ENCODE measurements around the gene ROR1.
A peak's percentile ranks its signal among the peaks of the same experiment; 100 is the strongest.

ROR1 gene

DNA sequence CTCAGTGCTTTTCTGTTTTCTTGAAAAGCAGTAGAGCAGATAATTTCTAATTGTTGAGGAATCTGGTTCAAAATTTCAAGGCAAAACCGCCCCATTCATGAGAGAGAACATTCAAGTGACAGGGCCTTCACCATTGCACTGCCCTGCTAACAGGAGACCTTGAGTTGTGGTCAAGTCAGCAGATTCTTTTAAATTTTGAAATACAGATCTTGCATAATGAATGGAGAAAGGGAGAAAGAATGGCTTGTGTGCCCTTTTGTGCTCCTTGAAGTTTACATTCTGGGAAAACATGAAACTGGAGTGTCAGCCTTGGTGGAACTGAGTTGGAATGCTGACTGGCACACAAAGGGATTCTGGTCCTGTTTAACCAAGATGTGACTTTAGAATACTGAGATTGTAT, 265.1 kb downstream of the ROR1 start:
- no peak for DNase-seq

DNA sequence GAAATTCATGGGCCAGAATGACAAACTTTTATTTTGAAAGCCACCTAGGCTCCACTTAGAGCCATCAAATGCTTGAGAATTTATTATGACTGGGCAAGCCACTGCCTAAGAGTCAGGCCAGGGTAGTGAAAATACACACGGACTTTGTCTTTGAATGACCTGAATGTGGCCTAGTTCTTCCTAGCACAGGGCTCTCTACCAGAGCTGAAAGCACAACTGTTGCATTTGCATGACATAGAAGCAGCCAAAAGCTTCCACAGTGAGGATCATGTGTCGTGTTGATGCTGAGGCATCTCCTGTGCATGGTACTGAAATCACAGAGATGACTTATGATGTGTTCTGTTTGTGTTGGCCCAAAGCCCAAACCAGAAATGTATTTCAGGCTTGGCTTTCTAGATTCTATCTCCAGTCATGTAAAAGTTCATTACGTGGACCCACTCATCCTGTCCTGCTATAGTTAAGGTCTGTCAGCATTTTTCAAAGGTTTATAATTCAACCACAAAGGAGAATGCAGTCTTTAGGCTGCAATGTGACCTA, 265.6 kb downstream of the ROR1 start:
- DNase-seq: no peak

DNA sequence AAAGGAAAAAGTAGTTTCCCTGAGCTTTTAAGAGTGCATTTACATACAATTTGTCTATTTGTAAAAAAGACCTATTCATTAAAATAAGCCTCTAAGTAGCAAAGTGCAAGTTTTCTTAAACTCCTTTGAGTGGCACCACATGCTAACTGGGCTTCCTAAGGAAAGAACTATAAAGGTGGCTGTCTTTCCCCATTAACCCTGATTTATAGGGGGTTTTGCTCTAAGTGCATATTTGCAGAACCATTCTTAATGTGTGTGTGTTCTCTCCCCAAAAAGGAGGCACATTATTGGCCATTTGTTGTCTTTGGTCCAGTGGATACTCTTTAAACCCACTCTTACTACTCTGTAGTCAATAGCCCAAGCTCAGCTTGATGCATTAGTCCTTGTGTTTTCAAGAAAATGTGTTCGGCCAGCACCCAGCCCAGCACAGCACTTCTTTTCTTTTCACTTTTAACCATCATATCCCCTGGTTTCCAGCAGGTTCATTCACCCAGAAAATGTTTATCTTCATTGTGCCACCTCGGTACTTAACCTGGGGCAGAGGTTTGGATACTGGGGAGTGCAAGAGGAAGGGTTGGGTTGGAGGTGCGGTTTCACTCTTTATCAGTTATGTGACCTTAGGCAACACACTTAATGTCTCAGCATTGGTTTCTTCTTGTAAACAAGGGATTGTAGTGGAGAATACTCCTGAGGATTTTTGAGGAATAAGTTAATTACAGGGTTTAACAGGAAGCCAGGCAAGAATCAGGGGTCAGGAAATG, 267.7 kb downstream of the ROR1 start:
- no peak for DNase-seq

DNA sequence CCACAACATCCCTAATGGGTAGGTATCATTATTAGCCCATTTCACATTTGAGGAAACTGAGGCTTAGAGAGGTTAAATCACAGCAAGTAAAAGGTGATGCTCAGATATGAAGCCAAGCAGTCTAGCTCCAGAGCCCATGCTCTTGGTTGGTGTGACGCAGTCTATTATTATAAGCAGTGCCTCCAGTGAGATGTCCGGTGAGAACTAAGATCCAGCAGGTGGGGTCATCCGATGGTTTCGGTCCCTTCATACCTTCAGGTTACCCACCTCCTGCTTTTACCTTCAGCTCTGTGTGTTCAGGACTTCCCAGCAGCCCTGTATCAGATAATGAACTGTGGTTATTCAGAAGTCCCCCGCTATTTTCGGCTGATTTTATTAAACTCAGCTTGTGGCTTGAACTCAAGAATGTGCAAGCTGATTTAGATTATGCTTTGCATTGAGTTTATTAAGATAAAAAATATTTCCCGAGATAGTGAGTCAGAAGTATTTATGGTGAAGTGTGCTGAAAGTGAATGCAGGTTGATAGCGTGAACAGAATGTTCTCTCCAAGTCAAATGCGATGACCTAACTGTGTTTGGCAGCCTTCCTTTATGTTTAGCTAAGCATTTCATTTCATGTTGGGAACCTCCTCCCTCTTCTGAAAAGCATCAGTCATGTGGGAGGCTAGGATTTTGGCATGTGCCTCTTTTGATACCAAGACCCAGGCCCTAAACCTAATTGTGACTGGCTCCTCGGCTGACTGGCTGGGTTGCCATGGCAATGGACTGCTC, 268.7 kb downstream of the ROR1 start:
- DNase-seq: no peak

DNA sequence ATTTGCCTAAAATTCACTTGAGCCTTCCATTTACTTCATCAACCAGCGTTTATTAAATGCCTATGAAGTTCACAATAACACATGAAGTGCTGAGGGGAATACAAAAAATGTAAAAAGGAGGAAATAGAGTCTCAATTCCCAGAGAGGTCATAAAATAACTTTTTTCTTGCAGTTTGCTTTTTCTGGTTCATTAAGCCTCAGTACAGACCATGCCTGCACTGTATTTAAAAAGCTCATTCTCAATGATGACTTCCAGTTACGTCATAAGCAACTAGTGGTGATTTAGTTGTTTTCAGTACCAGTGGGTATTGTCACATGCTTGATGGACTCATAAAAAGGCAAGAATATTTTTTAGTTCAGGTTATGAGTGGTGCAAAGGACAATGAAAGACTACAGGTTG, 269.5 kb downstream of the ROR1 start:
- DNase-seq: no peak

DNA sequence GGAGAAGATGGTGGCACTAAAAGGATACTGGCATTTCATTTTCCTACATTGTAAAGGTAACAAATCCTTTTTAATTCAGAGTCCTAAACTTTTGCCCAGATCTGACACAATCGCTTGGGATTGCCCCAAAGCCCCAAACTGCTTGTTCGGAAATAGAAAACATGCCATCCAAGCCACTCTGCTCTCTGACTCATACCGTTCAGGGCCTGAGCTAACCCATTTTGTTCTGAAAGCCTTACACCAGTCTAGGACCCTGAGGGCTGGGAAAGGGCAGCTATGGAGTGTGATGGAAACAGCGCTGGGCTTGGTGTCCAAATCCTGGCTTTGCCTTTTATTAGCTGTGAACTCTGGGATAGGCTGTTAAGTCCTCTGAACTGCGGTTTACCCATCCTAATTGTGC, 270.2 kb downstream of the ROR1 start:
- no peak for DNase-seq

DNA sequence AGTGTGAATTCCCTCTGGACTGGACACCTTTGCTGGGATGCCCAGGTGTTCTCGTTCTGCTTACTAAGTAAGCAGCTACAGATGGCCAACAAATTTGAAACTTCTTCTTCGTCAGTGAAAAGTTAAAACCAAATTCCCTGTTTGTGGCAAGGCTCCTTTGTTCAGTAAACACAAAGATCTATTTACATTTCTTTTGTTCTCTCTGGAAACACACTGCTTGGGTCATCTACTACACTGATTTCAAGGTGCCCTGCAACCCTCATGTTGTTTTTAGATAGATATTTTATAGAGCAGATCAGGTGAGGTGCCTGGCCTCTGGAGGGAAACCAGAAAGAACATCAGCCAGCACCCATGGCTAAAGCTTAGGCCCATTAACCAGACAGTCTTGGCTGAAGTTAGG, 272.4 kb downstream of the ROR1 start:
- no peak for DNase-seq

DNA sequence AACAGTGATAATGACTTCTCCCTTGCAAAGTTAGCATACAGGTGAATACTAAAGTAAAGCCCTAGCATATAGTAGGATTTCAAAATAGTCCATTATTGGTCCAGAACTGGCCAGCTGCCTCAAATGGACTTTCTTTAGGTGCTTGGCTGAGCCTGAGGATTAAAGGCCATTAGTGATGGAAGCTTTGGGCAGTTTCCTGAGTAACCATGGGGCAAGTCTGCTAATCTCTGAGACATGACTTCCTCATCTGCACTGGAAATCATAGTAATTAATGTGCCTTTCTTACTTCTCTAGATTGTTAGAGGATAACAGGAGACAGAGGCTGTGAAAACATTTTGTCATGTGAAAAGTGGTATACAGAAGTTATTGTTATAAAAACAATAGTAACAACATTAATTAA, 273.1 kb downstream of the ROR1 start:
- DNase-seq: no peak

DNA sequence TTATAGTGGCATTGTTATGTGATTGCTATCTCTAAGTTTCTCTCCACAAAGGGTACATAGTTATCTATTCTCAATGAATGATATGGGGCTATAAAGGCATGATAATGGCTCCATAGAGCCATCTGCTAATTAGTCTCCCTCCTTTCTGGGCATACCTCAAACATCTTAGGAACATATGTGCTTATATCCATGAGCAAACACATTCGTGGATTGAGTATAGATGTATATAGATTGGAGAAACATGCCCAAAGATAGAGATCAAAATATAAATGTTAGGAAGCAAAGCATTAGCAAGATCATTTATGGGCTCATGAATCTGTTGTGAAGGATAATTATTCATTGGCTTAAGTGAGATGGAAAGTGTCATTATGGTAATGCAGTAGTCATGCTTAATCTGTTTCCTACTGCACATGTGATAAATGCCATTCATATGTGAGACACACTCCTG, 273.8 kb downstream of the ROR1 start:
- DNase-seq: peak; percentile 42

DNA sequence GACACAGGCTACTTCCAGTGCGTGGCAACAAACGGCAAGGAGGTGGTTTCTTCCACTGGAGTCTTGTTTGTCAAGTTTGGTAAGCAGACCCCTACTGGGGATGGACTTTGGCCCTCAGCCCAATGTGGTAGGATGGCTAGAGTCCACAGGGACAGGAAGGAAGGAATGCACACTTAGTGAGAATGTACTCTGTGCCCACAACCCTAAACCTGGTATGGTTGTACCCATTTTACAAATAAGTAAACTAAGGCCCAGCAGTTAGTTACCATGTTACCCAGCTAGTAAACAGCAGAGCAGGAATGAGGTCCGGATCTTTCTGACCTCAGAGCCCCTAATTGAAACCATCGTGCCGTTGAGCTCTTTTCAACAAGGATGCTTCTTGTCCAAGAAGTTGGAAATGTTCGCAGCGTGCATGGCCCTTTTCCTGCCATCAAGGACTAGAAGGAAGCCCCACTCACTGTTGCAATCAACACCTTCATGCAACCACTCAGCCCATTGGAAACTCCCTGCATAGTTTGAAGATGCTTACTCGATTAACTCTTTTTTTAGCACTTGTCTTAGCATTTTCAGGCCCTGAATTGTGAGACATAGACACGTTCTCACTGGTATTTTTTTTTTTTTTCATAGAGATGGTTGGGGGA, 276.2 kb downstream of the ROR1 start:
- no peak for DNase-seq

DNA sequence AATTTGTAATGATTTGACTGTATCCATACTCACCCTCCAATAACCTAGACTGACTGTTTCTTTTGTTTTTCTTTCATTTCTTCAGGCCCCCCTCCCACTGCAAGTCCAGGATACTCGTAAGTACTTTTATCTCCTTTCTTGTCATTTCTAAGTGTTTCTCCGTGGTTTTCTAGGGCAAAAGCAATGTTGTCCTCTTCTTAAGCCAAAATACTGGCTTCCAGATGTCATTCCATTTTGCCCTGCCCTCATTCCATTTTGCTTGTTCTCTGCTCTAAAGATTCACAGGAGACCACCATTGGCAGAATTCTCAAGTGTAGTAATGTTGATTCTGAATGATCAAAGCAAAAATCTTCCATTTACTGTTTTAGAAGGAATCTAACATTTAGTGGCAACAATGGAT, 276.8 kb downstream of the ROR1 start:
- no peak for DNase-seq

DNA sequence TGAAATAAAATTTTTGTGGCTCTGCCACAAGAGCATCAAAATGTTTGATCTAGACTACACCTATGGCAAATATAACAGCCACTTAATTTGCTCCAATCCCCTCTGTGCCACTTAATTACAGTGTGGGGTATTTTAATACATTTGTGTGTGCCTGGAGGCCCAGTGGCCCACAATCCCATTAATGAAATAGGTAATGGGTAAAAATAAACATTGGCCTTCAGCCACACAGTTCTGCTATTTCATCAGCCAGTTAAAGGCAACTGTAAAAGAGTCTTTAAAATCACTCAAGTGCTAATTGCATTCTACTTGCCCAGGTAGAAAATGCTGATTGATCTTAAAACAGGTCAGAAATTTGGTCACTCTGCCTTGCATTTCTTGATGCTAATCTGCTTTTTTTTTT, 278.0 kb downstream of the ROR1 start:
- DNase-seq: no peak

DNA sequence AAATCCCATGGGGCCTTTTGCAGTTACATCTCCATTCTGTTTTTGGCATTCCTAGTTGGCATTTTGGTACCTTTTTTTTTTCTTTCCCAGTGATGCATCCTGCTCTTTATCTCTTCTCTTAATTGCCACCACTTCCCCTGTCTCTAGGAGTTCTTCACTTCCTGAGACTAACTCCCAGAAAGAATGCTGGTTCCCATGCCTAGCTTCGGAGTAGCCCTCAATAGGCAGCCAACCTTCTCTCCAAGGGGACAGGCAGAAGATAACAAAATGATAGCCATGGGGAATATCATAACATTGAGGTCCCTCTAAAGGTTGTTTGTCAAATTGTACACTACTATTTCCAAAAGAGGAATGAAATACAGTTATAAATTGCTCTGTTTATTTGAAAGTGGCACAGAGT, 279.0 kb downstream of the ROR1 start:
- DNase-seq: no peak

DNA sequence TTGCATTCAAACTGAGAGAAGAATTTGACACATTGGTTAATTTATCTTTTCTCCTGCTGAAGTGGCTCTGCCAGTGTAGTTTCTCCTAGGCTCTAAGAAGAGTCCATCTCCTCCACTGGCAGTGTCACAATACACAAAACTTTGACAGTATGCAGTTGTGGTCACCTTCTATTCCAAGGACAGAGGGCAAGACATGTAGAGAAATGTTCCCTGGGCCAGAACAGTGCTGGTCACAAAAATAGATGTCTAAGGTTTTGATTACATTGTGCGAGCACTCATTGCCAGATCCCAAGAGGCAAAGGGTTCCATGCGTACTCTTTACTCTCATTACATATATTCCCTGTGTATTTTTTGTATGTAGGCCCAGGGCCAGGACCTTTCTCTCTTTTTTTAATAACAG, 281.5 kb downstream of the ROR1 start:
- no peak for DNase-seq

DNA sequence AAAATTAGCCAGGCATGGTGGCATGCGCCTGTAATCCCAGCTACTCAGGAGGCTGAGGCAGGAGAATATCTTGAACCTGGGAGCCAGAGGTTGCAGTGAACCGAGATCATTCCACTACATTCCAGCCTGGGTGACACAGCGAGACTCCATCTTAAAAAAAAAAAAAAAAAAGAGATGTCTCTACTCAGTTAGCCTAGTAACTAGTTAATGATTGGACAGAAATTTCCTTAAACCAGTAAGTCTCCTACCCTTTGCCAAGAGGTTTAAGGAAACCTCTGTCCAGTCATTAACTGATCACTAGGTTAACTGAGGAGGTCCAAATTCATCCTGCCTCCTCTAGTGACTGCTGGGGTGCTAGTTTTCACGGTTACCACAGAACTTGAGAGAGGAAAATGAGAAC, 285.7 kb downstream of the ROR1 start:
- DNase-seq: no peak

DNA sequence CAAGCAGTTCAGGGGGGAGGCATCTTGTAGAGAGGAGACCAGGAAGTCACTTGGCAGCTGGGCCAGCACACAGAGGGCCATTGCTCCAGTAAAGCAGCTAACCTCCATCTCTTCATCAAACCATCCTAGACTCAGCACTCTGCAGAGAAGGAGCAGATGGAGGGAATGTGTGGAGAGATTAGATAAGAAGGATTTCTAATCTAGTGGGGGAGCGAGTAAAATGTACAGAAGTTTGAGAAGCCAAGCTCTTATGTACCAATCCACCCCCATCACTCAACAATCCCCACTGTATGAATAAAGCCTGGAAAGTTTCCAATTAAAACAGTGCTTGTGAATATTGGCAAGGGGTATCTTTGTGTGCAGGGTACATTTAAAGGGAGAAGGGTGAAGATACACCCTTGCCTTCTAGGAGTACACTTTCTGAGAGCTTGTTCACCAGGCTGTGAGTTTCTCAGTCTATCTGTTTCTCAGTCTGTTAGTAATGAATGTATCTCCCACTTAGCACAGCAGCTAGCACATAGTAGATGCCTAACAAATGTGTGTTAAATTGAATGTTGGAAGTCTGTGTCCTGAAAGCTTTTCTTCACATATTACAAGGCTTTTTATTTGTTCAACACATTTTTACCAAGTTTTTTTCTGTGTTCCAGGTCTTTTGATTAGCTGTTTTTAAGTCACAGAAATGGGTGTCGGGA, 286.9 kb downstream of the ROR1 start:
- DNase-seq: no peak

DNA sequence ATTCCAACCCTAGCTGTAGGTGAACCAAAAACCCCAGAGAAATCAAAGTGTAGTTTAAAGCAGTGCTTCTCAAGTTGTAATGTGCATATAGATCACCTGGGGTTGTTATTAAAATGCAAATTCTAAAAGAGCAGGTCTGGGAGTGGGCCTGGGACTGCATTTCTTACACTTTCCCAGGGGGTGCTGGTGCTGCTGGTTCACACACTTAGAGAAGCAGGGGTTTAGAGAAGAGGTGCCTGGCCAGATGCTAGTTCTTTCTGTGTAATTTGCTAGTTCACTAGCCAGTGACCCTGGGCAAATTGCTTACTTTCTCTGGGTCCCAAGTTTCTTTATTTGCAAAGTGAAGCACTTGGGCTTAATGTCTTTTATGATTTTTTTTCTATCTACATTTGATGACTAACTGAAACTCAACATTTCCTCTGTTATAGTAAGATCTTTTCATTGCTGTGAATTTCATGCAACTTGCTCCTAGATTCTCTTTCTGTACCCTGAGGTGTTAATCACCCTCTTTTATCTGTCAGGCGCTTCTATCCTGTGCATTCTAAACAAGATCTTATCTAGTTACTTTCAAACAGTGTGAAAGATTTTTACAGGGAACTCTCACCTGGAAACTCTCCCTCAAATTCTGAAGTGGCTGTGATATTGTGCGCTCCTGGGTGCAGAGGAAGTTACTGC, 287.8 kb downstream of the ROR1 start:
- DNase-seq: no peak

DNA sequence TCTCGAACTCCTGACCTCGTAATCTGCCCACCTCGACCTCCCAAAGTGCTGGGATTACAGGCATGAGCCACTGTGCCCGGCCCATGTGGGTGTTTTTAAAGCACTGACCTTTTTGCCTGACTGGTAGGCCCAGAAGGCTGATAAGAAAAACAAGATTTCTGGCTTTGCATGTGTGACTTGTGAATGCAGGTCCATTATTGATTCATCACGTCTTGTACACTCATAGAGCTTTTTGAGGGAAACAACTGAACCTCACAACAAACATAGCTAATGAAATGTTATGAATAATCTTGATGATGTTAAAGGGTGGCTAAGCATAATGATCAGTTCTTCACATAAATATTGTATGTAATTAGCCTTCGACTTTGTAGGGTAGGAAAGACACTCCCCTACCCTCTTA, 288.7 kb downstream of the ROR1 start:
- DNase-seq: no peak

DNA sequence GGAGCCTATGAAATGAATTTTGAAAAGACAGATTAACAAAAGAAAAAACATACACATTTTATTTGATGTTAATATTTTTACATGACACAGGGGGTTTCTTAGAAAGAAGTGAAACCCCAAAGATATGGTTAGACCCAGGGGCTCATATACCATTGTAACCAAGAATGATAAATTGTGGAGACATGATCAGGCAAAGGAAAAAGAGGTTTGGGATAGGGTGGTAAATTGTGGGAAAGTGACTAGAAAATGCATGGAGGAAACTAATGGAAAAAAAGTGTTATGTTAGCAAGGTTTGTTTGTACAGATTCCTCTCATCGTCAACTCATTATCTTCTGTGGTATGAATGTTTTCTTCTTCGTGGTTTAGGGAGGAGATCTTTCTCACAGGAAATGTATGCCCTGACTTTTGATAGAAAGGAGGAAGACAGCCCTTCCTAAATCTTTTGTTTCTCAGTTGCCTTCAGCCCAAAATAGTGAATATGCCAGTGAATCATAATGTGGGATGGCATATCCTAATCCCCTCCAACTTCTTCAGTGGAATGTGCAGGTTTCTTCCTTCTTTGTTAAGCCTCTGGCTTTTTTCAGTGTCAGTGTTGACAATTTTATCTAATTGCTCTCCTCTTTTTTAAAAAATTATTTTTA, 289.2 kb downstream of the ROR1 start:
- DNase-seq: no peak

DNA sequence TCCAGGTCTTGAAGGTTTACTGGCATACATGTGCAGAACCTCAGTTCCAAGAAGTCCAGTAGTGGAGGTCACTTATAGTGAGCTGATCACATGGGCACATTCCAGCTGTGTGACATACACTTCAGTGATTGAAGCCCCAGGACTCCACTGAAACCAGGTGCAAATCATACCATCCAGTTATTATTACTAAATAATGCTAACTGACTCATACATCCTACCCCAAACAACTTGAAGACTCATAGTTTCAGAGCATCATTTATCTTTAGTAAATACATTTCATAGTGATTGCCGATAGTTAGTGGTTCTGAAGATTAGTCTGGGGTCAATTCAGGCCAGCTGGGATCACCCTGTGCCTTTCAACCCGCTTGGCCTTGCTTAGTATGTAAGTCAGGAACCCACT, 291.8 kb downstream of the ROR1 start:
- DNase-seq: no peak

DNA sequence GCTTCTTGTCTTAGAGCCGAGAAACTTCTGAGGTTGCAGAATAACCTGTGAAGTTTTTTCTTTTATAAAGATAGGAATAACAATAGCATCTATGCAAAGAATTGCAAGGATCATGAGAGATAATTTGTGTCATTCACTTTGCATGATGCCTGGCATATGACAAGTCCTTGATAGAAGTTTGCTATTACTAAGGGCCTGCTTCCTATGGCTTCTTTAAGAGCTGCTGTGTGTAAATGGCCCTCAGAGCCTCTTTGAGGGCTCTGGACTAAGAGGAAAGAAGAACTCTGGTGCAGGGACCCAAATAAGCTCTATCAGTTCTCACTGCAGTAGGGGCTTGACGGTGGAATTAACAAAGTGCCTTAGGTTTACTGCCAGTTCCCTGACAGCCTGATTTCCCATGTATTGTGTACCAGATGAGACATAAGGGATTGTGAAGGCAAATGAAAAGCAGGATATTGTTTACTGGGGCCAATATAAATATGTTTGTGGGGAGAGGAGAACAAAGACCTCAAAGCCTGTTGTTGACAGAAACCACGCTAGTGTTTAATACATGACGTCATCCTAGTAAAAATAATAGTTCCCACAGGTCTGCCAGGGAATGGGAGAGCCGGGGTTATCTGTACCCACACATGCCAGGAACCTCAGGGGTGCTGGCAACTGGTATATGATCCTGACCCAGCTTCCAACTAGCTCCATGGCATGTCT, 298.4 kb downstream of the ROR1 start:
- no peak for DNase-seq
